SK-N-SH (cell line): ENCODE data around the gene UNC79. TPM values are rescaled to one million over a fixed set of nuclear protein-coding genes. Genes with fewer than 3 reads are reported as not detected.

Source experiments
- CTCF ChIA-PET: fragments of 300-600, 350-600 bp; formaldehyde crosslinking; extraction: SDS; loops from one replicate; lab custom pipeline; 2021; lab: Yijun Ruan, JAX
- POLR2A ChIA-PET: fragments of 350-600 bp; sonication (Branson Sonifier 250); formaldehyde crosslinking; extraction: SDS; loops from one replicate; lab custom pipeline; 2020; ENCODE audit warnings: antibody characterized with exemption, inconsistent platforms; lab: Yijun Ruan, JAX
- DNase-seq: peaks from one replicate; pipeline ENCODE4 v3.0.0; 2012
- H2AFZ ChIP-seq: fragments of 200-600 bp; sonication (generic); 2 replicates; pipeline ENCODE4 v1.8.1; 2016; ENCODE audit warnings: antibody characterized with exemption, mild to moderate bottlenecking, low read depth
- H3F3A ChIP-seq: fragments of 200-600 bp; sonication (generic); replicated peaks from 2 replicates; pipeline ENCODE3; 2016; ENCODE audit warnings: antibody characterized with exemption, mild to moderate bottlenecking; ENCODE audit not compliant: insufficient read depth
- H3K27ac ChIP-seq, 2 experiments: fragments of 200-500 bp in 1 of 2; fragments of 200-600 bp in 1 of 2; sonication (Bioruptor generic) in 1 of 2; sonication (generic), shearing (Covaris generic) in 1 of 2; 2 replicates each; pipeline versions ENCODE4 v1.5.1 to v1.6.1; 2014 to 2016; ENCODE audit warnings: low read depth in 2 of 2, inconsistent platforms in 1 of 2, low read length in 1 of 2, mild to moderate bottlenecking in 1 of 2, mixed read lengths in 1 of 2
- H3K27me3 ChIP-seq: fragments of 200-600 bp; sonication (generic), shearing (Covaris generic); 2 replicates; pipeline ENCODE4 v1.6.1; 2016; ENCODE audit warnings: mixed run types; ENCODE audit not compliant: insufficient read depth
- H3K36me3 ChIP-seq, 2 experiments: fragments of 200-500 bp in 1 of 2; fragments of 200-600 bp in 1 of 2; sonication (Bioruptor generic) in 1 of 2; sonication (generic) in 1 of 2; replicated peaks in 1 of 2; 2 replicates each; pipeline versions ENCODE3 to v1.5.1; 2014 to 2016; ENCODE audit warnings: low read length in 1 of 2, mild to moderate bottlenecking in 1 of 2; ENCODE audit not compliant: insufficient read depth in 2 of 2, control insufficient read depth in 1 of 2
- H3K4me1 ChIP-seq, 2 experiments: fragments of 200-500 bp in 1 of 2; fragments of 200-600 bp in 1 of 2; sonication (Bioruptor generic) in 1 of 2; sonication (generic), shearing (Covaris generic) in 1 of 2; 2 replicates each; pipeline versions ENCODE4 v1.5.1 to v1.6.1; 2014 to 2016; ENCODE audit warnings: low read depth in 1 of 2, low read length in 1 of 2, mixed run types in 1 of 2; ENCODE audit not compliant: insufficient read depth in 2 of 2, control insufficient read depth in 1 of 2
- H3K4me2 ChIP-seq: fragments of 200-600 bp; sonication (generic), shearing (Covaris generic); 2 replicates; pipeline ENCODE4 v1.6.1; 2017; ENCODE audit warnings: mixed run types
- H3K4me3 ChIP-seq, 2 experiments: fragments of 200-500 bp in 1 of 2; fragments of 200-600 bp in 1 of 2; sonication (Bioruptor generic) in 1 of 2; sonication (generic), shearing (Covaris generic) in 1 of 2; 2 replicates each; pipeline versions ENCODE4 v1.5.1 to v1.8.1; 2014 to 2016; ENCODE audit warnings: low read depth in 2 of 2, inconsistent platforms in 1 of 2, low read length in 1 of 2, mild to moderate bottlenecking in 1 of 2, mixed read lengths in 1 of 2, moderate library complexity in 1 of 2
- H3K79me2 ChIP-seq: fragments of 200-600 bp; sonication (generic); 2 replicates; pipeline ENCODE4 v1.8.1; 2017; ENCODE audit warnings: mild to moderate bottlenecking; ENCODE audit not compliant: insufficient read depth
- H3K9ac ChIP-seq: fragments of 200-600 bp; sonication (generic); 2 replicates; pipeline ENCODE4 v1.6.1; 2017; ENCODE audit warnings: mixed run types
- H3K9me2 ChIP-seq: fragments of 200-600 bp; sonication (generic); 2 replicates; pipeline ENCODE4 v1.6.1; 2017; ENCODE audit warnings: mixed run types
- H3K9me3 ChIP-seq: fragments of 200-600 bp; sonication (generic); 2 replicates; pipeline ENCODE4 v1.6.1; 2017; ENCODE audit warnings: mixed run types, mild to moderate bottlenecking, moderate library complexity
- H4K20me1 ChIP-seq: fragments of 200-600 bp; sonication (generic); 2 replicates; pipeline ENCODE4 v1.6.1; 2017; ENCODE audit warnings: mild to moderate bottlenecking, mixed run types; ENCODE audit not compliant: insufficient read depth
- ELF1 ChIP-seq: IDR thresholded peaks from 2 replicates; pipeline ENCODE4 v1.4.0; 2012
- EP300 ChIP-seq, 2 experiments: IDR thresholded peaks; 2 replicates each; pipeline versions ENCODE4 v1.4.0 to v1.6.1; 2012; ENCODE audit warnings: borderline replicate concordance in 1 of 2, low read depth in 1 of 2, low read length in 1 of 2
- FOSL2 ChIP-seq: IDR thresholded peaks from 2 replicates; pipeline ENCODE4 v1.4.0; 2012; ENCODE audit warnings: low read depth, mild to moderate bottlenecking, moderate library complexity, borderline replicate concordance
- FOXJ3 ChIP-seq: sonication (generic); formaldehyde crosslinking; IDR thresholded peaks from 2 replicates; pipeline ENCODE4 v1.5.1; 2020; ENCODE audit warnings: mild to moderate bottlenecking, missing genetic modification reagents
- FOXM1 ChIP-seq: IDR thresholded peaks from 2 replicates; pipeline ENCODE4 v1.4.0; 2012; ENCODE audit warnings: low read depth, mild to moderate bottlenecking
- GABPA ChIP-seq: IDR thresholded peaks from 2 replicates; pipeline ENCODE4 v1.4.0; 2012; ENCODE audit warnings: low read depth, mild to moderate bottlenecking
- MEF2A ChIP-seq: IDR thresholded peaks from 2 replicates; pipeline ENCODE4 v1.4.0; 2012; ENCODE audit warnings: low read depth, borderline replicate concordance
- MXI1 ChIP-seq: IDR thresholded peaks from 2 replicates; pipeline ENCODE4 v1.6.1; 2012; ENCODE audit warnings: mild to moderate bottlenecking, low read depth, low read length, improper control_type of control experiment
- NFIC ChIP-seq: IDR thresholded peaks from 2 replicates; pipeline ENCODE4 v1.4.0; 2012; ENCODE audit warnings: borderline replicate concordance
- RCOR1 ChIP-seq: fragments of 150-350 bp; IDR thresholded peaks from 2 replicates; pipeline ENCODE4 v1.6.1; 2017; ENCODE audit warnings: antibody characterized with exemption, low read length
- RXRA ChIP-seq: IDR thresholded peaks from 2 replicates; pipeline ENCODE4 v1.4.0; 2012; ENCODE audit warnings: low read depth, mild to moderate bottlenecking, borderline replicate concordance
- TAF1 ChIP-seq: IDR thresholded peaks from 2 replicates; pipeline ENCODE4 v1.6.1; 2012; ENCODE audit warnings: low read depth, mild to moderate bottlenecking, low read length, moderate library complexity, borderline replicate concordance
- TCF12 ChIP-seq: IDR thresholded peaks from 2 replicates; pipeline ENCODE4 v1.4.0; 2012
- WGBS: methylation state at CpG from one replicate; pipeline ENCODE4 v1.1.6; 2017; ENCODE audit warnings: low lambda C conversion rate; 5-methylcytosine and 5-hydroxymethylcytosine counted together
- polyA plus RNA-seq, 3 experiments: library from polyadenylated mRNA; depleted of rRNA; stranded (reverse); fragments of >200 nt; gene quantifications; 2 replicates each; pipeline ENCODE4 v1.2.3, GENCODE V29; 2012
- TF ChIP-seq, protein P1 (sequence below): IDR thresholded peaks from 2 replicates; pipeline ENCODE4 v1.6.1; 2012; ENCODE audit warnings: mild to moderate bottlenecking, low read depth, low read length, moderate library complexity
- TF ChIP-seq, protein P2 (sequence below): IDR thresholded peaks from 2 replicates; pipeline ENCODE4 v1.4.0; 2012; ENCODE audit warnings: low read depth, borderline replicate concordance
- TF ChIP-seq, protein P3 (sequence below): fragments of 150-350 bp; IDR thresholded peaks from 2 replicates; pipeline ENCODE4 v1.6.1; 2016; ENCODE audit warnings: mild to moderate bottlenecking, low read depth, low read length

The UNC79 gene
- polyA plus RNA-seq, 1 of the 3 experiments (the other 2 are of a cell fraction), result 0.10 TPM

DNA sequence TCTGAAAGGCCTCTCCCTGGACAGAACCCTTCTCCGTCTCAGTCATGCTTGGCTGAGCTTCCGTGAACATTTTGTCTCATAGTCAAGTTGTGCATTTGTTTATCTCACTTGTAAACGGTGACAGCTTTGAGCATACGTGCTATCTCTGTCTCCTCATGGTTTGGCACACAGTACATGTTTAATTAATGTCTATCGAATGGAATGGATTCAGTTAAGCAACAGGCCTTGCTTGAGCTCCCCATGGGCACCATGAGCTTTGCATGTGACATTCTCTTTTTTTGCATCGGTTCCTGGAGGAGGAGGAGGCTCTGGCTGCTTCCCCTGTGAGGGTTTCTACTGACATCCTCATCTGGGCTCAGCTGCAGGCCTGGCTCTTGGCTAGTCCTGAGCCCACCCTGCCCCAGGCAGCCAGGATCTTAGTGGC lies 277.6 kb downstream of the UNC79 start:
- no peaks in the 10 kb centered on the region for H3K36me3 ChIP-seq
- H3K4me3 ChIP-seq, result no peak overlapping the region
- 16% methylated on average over 6 of the region's 6 CpGs for WGBS
- POLR2A ChIA-PET, result no interaction called here
- H4K20me1 ChIP-seq, result no peaks in the 10 kb centered on the region
- no peaks in the 10 kb centered on the region for H3K79me2 ChIP-seq
- H3K27ac ChIP-seq, result no peak overlapping the region
- no peaks in the 10 kb centered on the region for H3K9me2 ChIP-seq
- no peak overlapping the region for H2AFZ ChIP-seq
- H3F3A ChIP-seq, result no peaks in the 10 kb centered on the region
- CTCF ChIA-PET, result interaction anchor here (0.9 to 1.8 kb wide), 4 partner anchors 10 to 53 kb away, joined by 3 to 5 read pairs (median 3); no protein-coding TSS in a partner anchor
- H3K9me3 ChIP-seq, result no peaks in the 10 kb centered on the region
- peaks cover 0 to 3% of the 10 kb centered on the region in 2 experiments; a peak in 1 of 4 replicates for H3K4me1 ChIP-seq
- H3K9ac ChIP-seq, result no peak overlapping the region
- H3K27me3 ChIP-seq, result no peaks in the 10 kb centered on the region
- DNase-seq, result no peak
- no peak overlapping the region for H3K4me2 ChIP-seq
- TF ChIP-seq RCOR1, result no peak
- TF ChIP-seq GABPA, result no peak
- no peak for TF ChIP-seq FOSL2
- no peak for TF ChIP-seq FOXM1
- no peak for TF ChIP-seq NFIC
- no peak for TF ChIP-seq ELF1
- no peak for TF ChIP-seq RXRA
- TF ChIP-seq, protein P1, sequence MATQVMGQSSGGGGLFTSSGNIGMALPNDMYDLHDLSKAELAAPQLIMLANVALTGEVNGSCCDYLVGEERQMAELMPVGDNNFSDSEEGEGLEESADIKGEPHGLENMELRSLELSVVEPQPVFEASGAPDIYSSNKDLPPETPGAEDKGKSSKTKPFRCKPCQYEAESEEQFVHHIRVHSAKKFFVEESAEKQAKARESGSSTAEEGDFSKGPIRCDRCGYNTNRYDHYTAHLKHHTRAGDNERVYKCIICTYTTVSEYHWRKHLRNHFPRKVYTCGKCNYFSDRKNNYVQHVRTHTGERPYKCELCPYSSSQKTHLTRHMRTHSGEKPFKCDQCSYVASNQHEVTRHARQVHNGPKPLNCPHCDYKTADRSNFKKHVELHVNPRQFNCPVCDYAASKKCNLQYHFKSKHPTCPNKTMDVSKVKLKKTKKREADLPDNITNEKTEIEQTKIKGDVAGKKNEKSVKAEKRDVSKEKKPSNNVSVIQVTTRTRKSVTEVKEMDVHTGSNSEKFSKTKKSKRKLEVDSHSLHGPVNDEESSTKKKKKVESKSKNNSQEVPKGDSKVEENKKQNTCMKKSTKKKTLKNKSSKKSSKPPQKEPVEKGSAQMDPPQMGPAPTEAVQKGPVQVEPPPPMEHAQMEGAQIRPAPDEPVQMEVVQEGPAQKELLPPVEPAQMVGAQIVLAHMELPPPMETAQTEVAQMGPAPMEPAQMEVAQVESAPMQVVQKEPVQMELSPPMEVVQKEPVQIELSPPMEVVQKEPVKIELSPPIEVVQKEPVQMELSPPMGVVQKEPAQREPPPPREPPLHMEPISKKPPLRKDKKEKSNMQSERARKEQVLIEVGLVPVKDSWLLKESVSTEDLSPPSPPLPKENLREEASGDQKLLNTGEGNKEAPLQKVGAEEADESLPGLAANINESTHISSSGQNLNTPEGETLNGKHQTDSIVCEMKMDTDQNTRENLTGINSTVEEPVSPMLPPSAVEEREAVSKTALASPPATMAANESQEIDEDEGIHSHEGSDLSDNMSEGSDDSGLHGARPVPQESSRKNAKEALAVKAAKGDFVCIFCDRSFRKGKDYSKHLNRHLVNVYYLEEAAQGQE, result no peak
- TF ChIP-seq MEF2A, result no peak
- TF ChIP-seq EP300 (IDR thresholded peaks at IDR 0.05; ENCODE audit: borderline replicate concordance in 1 of 2, low read depth in 1 of 2, low read length in 1 of 2), result no peak
- TF ChIP-seq, protein P2, sequence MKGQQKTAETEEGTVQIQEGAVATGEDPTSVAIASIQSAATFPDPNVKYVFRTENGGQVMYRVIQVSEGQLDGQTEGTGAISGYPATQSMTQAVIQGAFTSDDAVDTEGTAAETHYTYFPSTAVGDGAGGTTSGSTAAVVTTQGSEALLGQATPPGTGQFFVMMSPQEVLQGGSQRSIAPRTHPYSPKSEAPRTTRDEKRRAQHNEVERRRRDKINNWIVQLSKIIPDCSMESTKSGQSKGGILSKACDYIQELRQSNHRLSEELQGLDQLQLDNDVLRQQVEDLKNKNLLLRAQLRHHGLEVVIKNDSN, result no peak
- TF ChIP-seq TCF12, result no peak
- no peak for TF ChIP-seq FOXJ3 (CRISPR knock-in tag)
- no peak for TF ChIP-seq TAF1
- TF ChIP-seq MXI1, result no peak
- TF ChIP-seq, protein P3, sequence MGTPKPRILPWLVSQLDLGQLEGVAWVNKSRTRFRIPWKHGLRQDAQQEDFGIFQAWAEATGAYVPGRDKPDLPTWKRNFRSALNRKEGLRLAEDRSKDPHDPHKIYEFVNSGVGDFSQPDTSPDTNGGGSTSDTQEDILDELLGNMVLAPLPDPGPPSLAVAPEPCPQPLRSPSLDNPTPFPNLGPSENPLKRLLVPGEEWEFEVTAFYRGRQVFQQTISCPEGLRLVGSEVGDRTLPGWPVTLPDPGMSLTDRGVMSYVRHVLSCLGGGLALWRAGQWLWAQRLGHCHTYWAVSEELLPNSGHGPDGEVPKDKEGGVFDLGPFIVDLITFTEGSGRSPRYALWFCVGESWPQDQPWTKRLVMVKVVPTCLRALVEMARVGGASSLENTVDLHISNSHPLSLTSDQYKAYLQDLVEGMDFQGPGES, result no peak
